GM19328 (cell line): ENCODE measurements around the gene ZNF200.
"Not testable (repeated sequence)": the region's sequence is repeated elsewhere in the genome, so short reads cannot be mapped to it uniquely, and the experiment has no call there.

ENCODE experiments used
- ATAC-seq: cut with Tn5 transposase; IDR thresholded peaks from one replicate; pipeline ENCODE4 v1.9.1; 2021; ENCODE audit warnings: mild to moderate bottlenecking, moderate library complexity; ENCODE audit not compliant: unreplicated experiment

ZNF200 gene

DNA sequence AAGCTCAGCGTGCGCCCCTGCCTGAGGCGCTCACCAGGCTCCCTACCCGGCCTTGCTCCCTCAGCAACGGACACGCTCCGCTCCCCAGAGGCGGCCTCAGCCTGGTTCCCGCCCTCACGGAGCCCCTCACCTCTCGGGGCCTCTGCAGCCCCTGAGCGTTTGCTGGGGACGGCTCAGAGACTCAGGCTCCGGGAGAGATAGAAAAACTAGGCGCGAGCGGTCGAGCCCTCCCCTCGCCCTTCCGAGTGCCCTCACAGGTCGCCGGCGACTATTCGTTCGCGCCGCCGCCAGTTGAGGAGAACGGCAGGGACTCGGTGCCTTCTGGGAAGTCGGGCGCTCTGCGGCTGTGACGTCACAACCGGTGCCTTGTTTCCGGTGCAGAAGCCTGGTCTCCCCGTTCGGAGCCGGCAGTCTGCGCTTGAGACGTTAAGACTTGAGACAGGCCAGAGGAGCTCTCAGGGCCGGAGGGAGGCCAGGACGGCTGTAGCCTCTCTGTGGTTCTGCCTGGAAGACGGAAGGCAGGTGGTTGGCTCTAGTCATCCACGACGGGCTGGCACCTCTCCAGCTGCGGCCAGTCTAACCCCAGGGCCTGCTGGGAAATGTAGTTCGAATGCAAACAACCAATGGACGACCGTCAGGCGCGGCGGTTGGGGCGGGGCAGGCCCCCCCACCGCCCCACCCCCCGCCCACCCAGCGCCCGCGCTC, at the start of gene ZNF200:
Gene ZNF200 (minus strand): TSS at position 302 of the 705 bp plus-strand sequence. CDS start 1,403 bp downstream, outside the sequence.
- peak; percentile 89 for ATAC-seq

GRCh38 chr16:3283543-3284447, 48.8 kb upstream of the ZNF200 start:
- ATAC-seq: peak; percentile 24

DNA sequence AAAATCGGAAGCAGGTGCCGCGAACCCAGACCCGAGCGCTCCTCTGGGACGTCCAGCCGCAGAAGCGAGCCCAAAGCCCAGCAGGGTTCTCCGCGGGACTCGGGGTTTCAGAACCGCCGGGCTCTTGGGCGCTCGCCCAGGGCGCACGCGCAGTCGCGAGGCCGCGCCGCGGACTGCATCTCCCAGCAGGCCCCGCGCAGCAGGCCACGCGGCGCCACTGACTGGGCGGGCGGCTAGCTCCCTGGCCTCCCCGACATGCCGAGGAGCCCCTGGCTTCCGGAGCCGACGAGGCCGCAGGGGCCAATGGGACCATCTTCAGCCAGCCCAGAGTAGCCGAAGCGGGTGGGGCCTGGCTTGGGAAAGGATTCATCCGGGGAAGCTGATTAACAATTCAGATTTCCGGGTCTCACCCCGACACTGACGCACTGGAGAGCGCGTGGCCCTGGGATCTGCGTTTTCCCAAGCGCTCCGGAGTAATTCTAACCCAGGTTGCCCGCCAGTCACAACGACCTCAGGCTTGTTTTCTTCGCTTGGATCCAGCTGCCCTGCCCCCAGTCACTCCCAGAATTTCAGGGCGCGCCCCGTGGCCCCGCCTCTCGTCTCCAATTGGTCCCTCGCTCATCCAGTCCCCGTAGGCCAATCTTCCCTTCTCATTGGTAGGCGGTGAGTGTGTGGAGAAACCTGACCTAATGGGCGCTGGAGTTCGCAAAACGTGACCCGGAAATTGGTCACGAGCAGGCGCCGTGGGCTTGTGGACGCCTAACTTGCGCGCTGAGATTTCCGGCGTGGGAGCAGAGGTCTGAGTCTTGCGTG, 48.0 kb upstream of the ZNF200 start, which contains the start of gene ZNF263:
Gene ZNF263 (plus strand): TSS at position 762 of the 813 bp plus-strand sequence. CDS start 328 bp downstream, outside the sequence.
- ATAC-seq: peak; percentile 69

DNA sequence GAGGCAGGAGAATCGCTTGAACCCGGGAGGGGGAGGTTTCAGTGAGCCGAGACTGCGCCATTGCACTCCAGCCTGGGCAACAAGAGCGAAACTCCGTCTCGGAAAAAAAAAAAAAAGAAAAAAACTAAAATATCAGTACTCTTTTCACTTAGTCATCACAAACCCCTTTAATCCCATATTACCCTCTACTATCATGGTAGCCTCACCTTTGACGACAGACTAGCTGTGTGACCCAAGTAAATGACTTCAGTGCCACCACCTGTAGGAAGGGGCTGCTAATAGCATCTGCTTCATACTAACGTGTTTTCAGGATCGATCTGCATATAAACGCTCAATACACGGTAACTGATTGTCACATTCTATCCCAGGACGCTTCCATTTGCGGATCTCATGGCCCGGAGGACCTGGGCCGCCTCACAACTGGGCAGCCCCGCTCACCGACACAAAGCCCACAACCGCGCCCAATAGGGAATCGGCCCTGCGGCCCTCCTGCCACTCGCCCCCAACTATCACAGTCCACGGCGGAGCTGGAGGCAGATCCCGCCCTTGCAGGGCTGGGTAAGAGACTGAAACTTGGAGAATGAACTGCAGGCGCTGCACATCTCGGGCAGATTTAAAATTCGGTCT, 47.3 kb upstream of the ZNF200 start:
- ATAC-seq: peak; percentile 25

GRCh38 chr16:3281222-3281820, 46.4 kb upstream of the ZNF200 start:
- ATAC-seq: no peak

GRCh38 chr16:3276679-3277078, 41.7 kb upstream of the ZNF200 start:
- no peak for ATAC-seq

- ATAC-seq: no peak
These were observed 40.0 kb upstream of the ZNF200 start for GRCh38 chr16:3274947-3275346.

GRCh38 chr16:3274490-3274889, 39.5 kb upstream of the ZNF200 start:
- no peak for ATAC-seq

- ATAC-seq: not testable (repeated sequence)
These were observed 36.3 kb upstream of the ZNF200 start for GRCh38 chr16:3271281-3271680.

GRCh38 chr16:3270718-3271117, 35.8 kb upstream of the ZNF200 start:
- ATAC-seq: not testable (repeated sequence)

DNA sequence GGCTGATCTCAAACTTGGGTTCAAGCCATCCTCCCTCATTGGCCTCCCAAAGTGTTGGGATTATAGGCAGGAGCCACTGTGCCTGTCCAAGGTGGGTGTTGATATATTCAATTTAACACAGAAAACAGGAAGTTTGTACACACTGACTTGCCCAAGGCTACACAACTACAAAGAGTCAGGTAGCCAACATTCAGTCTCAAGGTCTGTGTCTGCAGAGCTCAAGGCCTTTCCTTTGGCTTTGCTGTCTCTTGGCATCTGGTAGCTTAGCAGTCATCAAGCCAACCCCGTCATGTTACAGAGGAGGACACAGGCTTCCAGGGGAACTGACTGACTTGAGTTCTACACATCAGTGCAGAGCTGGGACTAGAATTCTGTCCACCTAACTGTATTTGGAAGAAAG, 33.3 kb upstream of the ZNF200 start:
- no peak for ATAC-seq

- ATAC-seq: no peak
These were observed 32.0 kb upstream of the ZNF200 start for GRCh38 chr16:3266873-3267537.

DNA sequence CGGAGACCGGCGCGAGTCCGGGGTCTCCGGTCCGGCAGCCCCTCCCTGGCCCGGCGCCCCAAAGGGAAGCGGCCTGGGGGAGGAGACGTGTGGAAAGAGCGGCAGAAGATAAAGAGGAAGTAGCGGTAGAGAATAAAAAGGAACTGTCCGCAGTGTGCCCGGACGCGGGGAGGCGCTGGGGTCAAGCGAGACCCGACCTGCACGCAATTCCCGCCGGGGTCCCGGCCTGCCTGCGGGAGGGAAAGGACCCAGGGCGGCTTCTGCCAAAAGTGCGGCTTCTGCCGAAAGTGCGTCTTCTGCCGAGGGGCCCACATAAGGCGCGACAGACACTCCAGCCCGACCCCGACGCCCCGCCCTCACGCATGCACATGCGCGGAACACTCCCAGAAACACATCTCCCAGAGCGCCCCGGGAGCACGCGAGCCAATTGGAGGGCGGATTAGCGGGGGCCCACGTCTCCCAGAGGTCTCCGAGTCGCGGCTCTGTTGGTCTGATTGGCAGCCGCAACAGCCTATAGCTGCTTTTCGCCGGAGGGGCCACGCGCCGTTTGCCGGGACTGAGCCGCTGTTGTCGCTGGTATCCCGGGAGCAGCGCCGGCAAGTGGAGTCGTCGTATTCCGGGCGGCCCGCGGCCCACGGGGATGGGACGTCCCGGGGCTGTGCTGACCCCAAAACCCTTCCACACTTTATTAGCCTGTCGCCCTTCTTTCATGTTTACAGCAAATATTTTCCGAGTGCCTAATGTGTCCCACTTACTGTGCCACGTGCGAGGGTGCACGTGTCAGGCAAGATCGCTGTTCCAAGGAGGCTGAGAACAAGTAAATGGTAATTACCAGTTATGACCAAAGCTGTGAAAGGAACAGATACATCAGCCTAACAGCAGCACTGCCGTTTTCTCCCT, 29.4 kb upstream of the ZNF200 start:
- ATAC-seq: peak; percentile 78

DNA sequence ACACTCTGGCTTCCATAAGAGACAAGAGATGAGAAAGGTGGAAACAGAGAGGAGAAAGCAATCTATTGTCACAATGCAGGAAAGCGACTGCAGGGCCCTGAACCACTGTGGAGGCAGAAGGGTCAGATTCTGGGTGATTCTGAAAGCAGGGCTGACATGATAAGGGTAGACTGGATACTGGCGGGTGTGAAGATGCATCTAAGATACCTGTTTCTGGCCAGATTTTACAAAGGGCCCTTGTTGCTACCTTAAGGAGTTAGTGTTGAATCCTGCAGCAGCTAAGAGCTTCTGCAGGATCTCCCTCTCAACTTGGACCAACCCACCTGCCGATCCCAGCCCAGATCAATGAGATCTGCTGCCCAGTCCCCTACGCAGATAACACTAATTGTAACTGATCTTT, 27.6 kb upstream of the ZNF200 start:
- ATAC-seq: no peak

DNA sequence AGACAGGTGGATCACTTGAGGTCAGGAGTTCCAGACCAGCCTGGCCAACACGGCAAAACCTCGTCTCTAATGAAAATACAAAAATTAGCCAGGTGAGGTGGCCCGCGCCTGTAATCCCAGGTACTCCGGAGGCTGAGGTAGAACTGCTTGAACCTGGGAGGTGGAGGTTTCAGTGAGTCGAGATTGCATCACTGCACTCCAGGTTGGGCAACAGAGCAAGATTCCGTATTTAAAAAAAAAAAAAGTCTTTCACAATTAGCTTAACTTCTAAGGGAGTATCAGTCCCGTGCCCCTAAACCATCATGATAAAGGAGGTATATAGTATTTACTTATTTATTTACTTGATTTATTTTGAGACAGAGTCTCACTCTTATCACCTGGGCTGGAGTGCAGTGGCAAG, 24.9 kb upstream of the ZNF200 start:
- ATAC-seq: no peak

DNA sequence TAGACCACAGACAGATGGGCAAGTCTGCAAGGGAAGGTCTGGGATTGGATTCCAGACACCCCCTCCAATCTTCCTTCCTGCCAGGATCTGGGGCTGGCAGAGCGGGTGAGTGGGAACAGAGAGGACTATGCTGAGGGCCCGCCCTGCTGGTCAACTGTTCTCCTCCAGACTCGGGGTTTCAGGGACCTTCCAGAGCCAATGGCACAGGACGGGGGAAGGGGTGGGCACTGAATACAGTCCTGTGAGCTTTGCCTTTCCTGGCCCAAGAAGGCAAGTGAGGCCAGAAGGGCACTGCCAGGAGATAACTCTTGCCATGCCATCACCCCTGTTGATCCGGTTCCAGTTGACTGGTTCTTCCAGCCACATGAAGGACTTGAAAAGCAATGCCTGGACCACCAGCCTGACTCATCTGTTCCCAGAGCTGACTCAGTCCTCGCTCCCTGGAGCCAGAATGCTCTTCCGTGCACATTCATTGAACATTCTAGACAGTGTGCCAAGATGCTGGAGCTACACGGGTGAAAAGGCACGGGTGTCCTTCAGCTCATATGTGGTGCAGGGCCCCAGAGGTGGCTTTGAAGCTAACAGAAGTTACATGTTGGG, 22.0 kb upstream of the ZNF200 start:
- ATAC-seq: no peak

GRCh38 chr16:3256146-3256865, 21.3 kb upstream of the ZNF200 start, which contains the start of gene MEFV:
Gene MEFV, minus strand, starts transcription at chr16:3256633. Its CDS starts 46 bp downstream, at chr16:3256587.
- no peak for ATAC-seq
